ENCODE measurements around the gene HRH3.
A peak's percentile ranks its signal among the peaks of the same experiment; 100 is the strongest.

HRH3 gene

GRCh38 chr20:62202676-62203377 is 17.3 kb downstream of the HRH3 start:
- Histone ChIP-seq H3K9me3 (ENCODE audit: severe bottlenecking) (no peaks in the 10 kb centered on the region), H3K27ac (ENCODE audit: poor library complexity, severe bottlenecking) (peak overlapping the region; percentile 75), H3K36me3 (ENCODE audit: low read depth) (peaks cover 50% of the 10 kb centered on the region), H3K4me3 (ENCODE audit: severe bottlenecking) (no peak overlapping the region), H3K27me3 (ENCODE audit: insufficient read depth, poor library complexity, severe bottlenecking) (no peaks in the 10 kb centered on the region), H3K4me1 (ENCODE audit: insufficient read depth, poor library complexity, severe bottlenecking) (peaks cover 18% of the 10 kb centered on the region)
- ATAC-seq (ENCODE audit: low read depth), result no peak
- DNase-seq (ENCODE audit: low spot score), result peak; percentile 80
- no peak for TF ChIP-seq CTCF (IDR thresholded peaks at IDR 0.05; ENCODE audit: poor library complexity, severe bottlenecking)

- H3K27me3 ChIP-seq (ENCODE audit: insufficient read depth, poor library complexity, severe bottlenecking), result no peaks in the 10 kb centered on the region
- peaks cover 18% of the 10 kb centered on the region for H3K4me1 ChIP-seq (ENCODE audit: insufficient read depth, poor library complexity, severe bottlenecking)
- H3K36me3 ChIP-seq (ENCODE audit: low read depth), result peaks cover 58% of the 10 kb centered on the region
- DNase-seq (ENCODE audit: low spot score), result no peak
- H3K9me3 ChIP-seq (ENCODE audit: severe bottlenecking), result no peaks in the 10 kb centered on the region
- H3K27ac ChIP-seq (ENCODE audit: poor library complexity, severe bottlenecking), result peak overlapping the region; percentile 75
- no peak for TF ChIP-seq CTCF (IDR thresholded peaks at IDR 0.05; ENCODE audit: poor library complexity, severe bottlenecking)
- ATAC-seq (ENCODE audit: low read depth), result peak; percentile 21; the same call in 1 of the 3 replicates
- H3K4me3 ChIP-seq (ENCODE audit: severe bottlenecking), result no peak overlapping the region
These were observed 18.0 kb downstream of the HRH3 start for GRCh38 chr20:62202083-62202395.

GRCh38 chr20:62201173-62202082 is 18.6 kb downstream of the HRH3 start:
- no peak for ATAC-seq (ENCODE audit: low read depth)
- H3K27me3 ChIP-seq (ENCODE audit: insufficient read depth, poor library complexity, severe bottlenecking), result no peaks in the 10 kb centered on the region
- H3K4me3 ChIP-seq (ENCODE audit: severe bottlenecking), result no peak overlapping the region
- peak overlapping the region; percentile 75 for H3K27ac ChIP-seq (ENCODE audit: poor library complexity, severe bottlenecking)
- peaks cover 18% of the 10 kb centered on the region for H3K4me1 ChIP-seq (ENCODE audit: insufficient read depth, poor library complexity, severe bottlenecking)
- DNase-seq (ENCODE audit: low spot score), result peak; percentile 86
- H3K9me3 ChIP-seq (ENCODE audit: severe bottlenecking), result no peaks in the 10 kb centered on the region
- TF ChIP-seq CTCF (IDR thresholded peaks at IDR 0.05; ENCODE audit: poor library complexity, severe bottlenecking), result no peak
- peaks cover 64% of the 10 kb centered on the region for H3K36me3 ChIP-seq (ENCODE audit: low read depth)

- DNase-seq (ENCODE audit: low spot score), result peak; percentile 84
These were observed 19.4 kb downstream of the HRH3 start for GRCh38 chr20:62200491-62201172.

More at GRCh38 chr20:62200491-62201172, 19.4 kb downstream of the HRH3 start:
- Histone ChIP-seq H3K27ac (ENCODE audit: poor library complexity, severe bottlenecking) (no peak overlapping the region), H3K36me3 (ENCODE audit: low read depth) (peaks cover 70% of the 10 kb centered on the region), H3K27me3 (ENCODE audit: insufficient read depth, poor library complexity, severe bottlenecking) (no peaks in the 10 kb centered on the region), H3K4me1 (ENCODE audit: insufficient read depth, poor library complexity, severe bottlenecking) (peaks cover 18% of the 10 kb centered on the region), H3K4me3 (ENCODE audit: severe bottlenecking) (no peak overlapping the region), H3K9me3 (ENCODE audit: severe bottlenecking) (no peaks in the 10 kb centered on the region)
- TF ChIP-seq CTCF (IDR thresholded peaks at IDR 0.05; ENCODE audit: poor library complexity, severe bottlenecking), result no peak
- ATAC-seq (ENCODE audit: low read depth), result no peak
